HCT116 (cell line): ENCODE results near the gene RIPK3. TPM values are rescaled to one million over a fixed set of nuclear protein-coding genes. Genes with fewer than 3 reads are reported as not detected.

Experiments used
- ATAC-seq: fragments of 200-7000 bp; cut with Tn5 transposase; 2 replicates; pipeline ENCODE4 v1.9.1; 2020; ENCODE audit warnings: mild to moderate bottlenecking, moderate library complexity
- BruUV-seq: library from RNA; stranded (reverse); fragments of 400-500 nt; replicated peaks from 2 replicates; lab custom pipeline; 2021; lab: Mats Ljungman, UMichigan
- CTCF ChIA-PET: fragments of 300-600 bp; sonication (Branson Sonifier 250); formaldehyde crosslinking; loops from one replicate; lab custom pipeline; 2021; ENCODE audit warnings: antibody characterized with exemption; lab: Charles Lee
- POLR2A ChIA-PET: fragments of 300-600, 350-600 bp; sonication (Branson Sonifier 250); formaldehyde crosslinking; loops from one replicate; lab custom pipeline; 2021; ENCODE audit warnings: antibody characterized with exemption; lab: Charles Lee
- RAD21 ChIA-PET, 2 experiments: fragments of 300-600 bp; sonication (Branson Sonifier 250); formaldehyde crosslinking; loops; one replicate each; lab custom pipeline; 2023; ENCODE audit warnings: low total read pairs in 2 of 2; ENCODE audit not compliant: uncharacterized antibody in 2 of 2, unreplicated experiment in 2 of 2, low non-redundant PET in 1 of 2; lab: Charles Lee
- DNase-seq: peaks from one replicate; pipeline ENCODE4 v3.0.0-alpha.2; 2010; ENCODE audit warnings: low read depth, low spot score
- H2AFZ ChIP-seq: fragments of 200-600 bp; shearing (Covaris generic), sonication (generic); 2 replicates; pipeline ENCODE4 v1.6.1; 2017; ENCODE audit warnings: low read depth, mixed run types, mixed read lengths, antibody characterized with exemption, low read length; ENCODE audit not compliant: poor library complexity, severe bottlenecking
- H3K27ac ChIP-seq: 2 replicates; pipeline ENCODE4 v1.5.1; 2012; ENCODE audit warnings: low read depth, low read length
- H3K27me3 ChIP-seq: fragments of 200-600 bp; sonication (generic); 2 replicates; pipeline ENCODE4 v1.6.1; 2016; ENCODE audit warnings: mixed run types, low read length, mixed read lengths; ENCODE audit not compliant: insufficient read depth
- H3K36me3 ChIP-seq, 2 experiments: fragments of 200-500 bp in 1 of 2; fragments of 200-600 bp in 1 of 2; sonication (Bioruptor generic) in 1 of 2; sonication (generic) in 1 of 2; 2 replicates each; pipeline versions ENCODE4 v1.5.1 to v1.6.1; 2014 to 2016; ENCODE audit warnings: low read length in 2 of 2, inconsistent platforms in 1 of 2, mixed read lengths in 1 of 2, mixed run types in 1 of 2; ENCODE audit not compliant: insufficient read depth in 2 of 2, control insufficient read depth in 1 of 2
- H3K4me1 ChIP-seq, 2 experiments: fragments of 200-600 bp in 1 of 2; sonication (generic) in 1 of 2; 2 replicates each; pipeline versions ENCODE4 v1.5.1 to v1.6.1; 2012 to 2017; ENCODE audit warnings: low read length in 2 of 2, inconsistent platforms in 1 of 2, mild to moderate bottlenecking in 1 of 2, mixed read lengths in 1 of 2, mixed run types in 1 of 2, moderate library complexity in 1 of 2; ENCODE audit not compliant: insufficient read depth in 2 of 2, control insufficient read depth in 1 of 2
- H3K4me2 ChIP-seq: fragments of 200-600 bp; sonication (generic); 2 replicates; pipeline ENCODE4 v1.6.1; 2017; ENCODE audit warnings: mixed run types, low read length, mixed read lengths
- H3K4me3 ChIP-seq, 2 experiments: fragments of 200-600 bp in 1 of 2; sonication (generic) in 1 of 2; replicated peaks in 1 of 2; 2 replicates each; pipeline ENCODE4 v1.5.1; 2011 to 2016; ENCODE audit warnings: low read length in 2 of 2, control low read depth in 1 of 2, low read depth in 1 of 2, mild to moderate bottlenecking in 1 of 2, mixed read lengths in 1 of 2, mixed run types in 1 of 2
- H3K79me2 ChIP-seq: fragments of 200-600 bp; sonication (generic); 2 replicates; pipeline ENCODE4 v1.6.1; 2017; ENCODE audit warnings: mild to moderate bottlenecking, mixed run types, low read length, moderate library complexity, mixed read lengths; ENCODE audit not compliant: insufficient read depth
- H3K9ac ChIP-seq: fragments of 200-600 bp; sonication (generic); 2 replicates; pipeline ENCODE4 v1.6.1; 2016; ENCODE audit warnings: low read length, mixed read lengths
- H3K9me2 ChIP-seq: fragments of 200-600 bp; sonication (generic), shearing (Covaris generic); 2 replicates; pipeline ENCODE4 v1.6.1; 2017; ENCODE audit warnings: mixed run types, mild to moderate bottlenecking, moderate library complexity; ENCODE audit not compliant: insufficient read depth
- H3K9me3 ChIP-seq, 2 experiments: fragments of 200-500 bp in 1 of 2; fragments of 200-600 bp in 1 of 2; sonication (Bioruptor generic) in 1 of 2; sonication (generic) in 1 of 2; 2 replicates each; pipeline ENCODE4 v1.6.1; 2014 to 2017; ENCODE audit warnings: low read length in 2 of 2, mixed read lengths in 2 of 2, inconsistent platforms in 1 of 2, low read depth in 1 of 2, mild to moderate bottlenecking in 1 of 2, mixed run types in 1 of 2, moderate library complexity in 1 of 2; ENCODE audit not compliant: control insufficient read depth in 1 of 2, insufficient read depth in 1 of 2
- H4K20me1 ChIP-seq: fragments of 200-600 bp; sonication (generic), shearing (Covaris generic); 2 replicates; pipeline ENCODE4 v1.6.1; 2017; ENCODE audit warnings: mixed run types, mild to moderate bottlenecking, moderate library complexity; ENCODE audit not compliant: insufficient read depth
- CBX3 ChIP-seq: IDR thresholded peaks from 2 replicates; pipeline ENCODE4 v1.6.1; 2012; ENCODE audit warnings: low read depth
- EZH2phosphoT487 ChIP-seq: fragments of 200-600 bp; IDR thresholded peaks from 2 replicates; pipeline ENCODE4 v1.6.1; 2018; ENCODE audit warnings: antibody characterized with exemption, borderline replicate concordance
- FOSL1 ChIP-seq: IDR thresholded peaks from 2 replicates; pipeline ENCODE4 v1.6.1; 2012; ENCODE audit warnings: low read depth
- JUND ChIP-seq: IDR thresholded peaks from 2 replicates; pipeline ENCODE4 v1.6.1; 2012
- SIN3A ChIP-seq: IDR thresholded peaks from 2 replicates; pipeline ENCODE4 v1.6.1; 2012; ENCODE audit warnings: low read depth
- SP1 ChIP-seq: IDR thresholded peaks from 2 replicates; pipeline ENCODE4 v1.6.1; 2012; ENCODE audit warnings: low read depth
- YY1 ChIP-seq: IDR thresholded peaks from 2 replicates; pipeline ENCODE4 v1.6.1; 2011; ENCODE audit warnings: low read length, low read depth, moderate library complexity, mild to moderate bottlenecking; ENCODE audit not compliant: insufficient replicate concordance; ENCODE audit errors: extremely low read depth
- ZFX ChIP-seq: fragments of 450-650 bp; IDR thresholded peaks from 2 replicates; pipeline ENCODE4 v1.6.1; 2017
- intact Hi-C: fragments of 100-400 bp; cut with micrococcal nuclease; formaldehyde crosslinking; loops from 2 replicates; pipeline ENCODE4 v1.10.0; 2022
- total RNA-seq: library from RNA; stranded (reverse); gene quantifications from one replicate; pipeline ENCODE4 v1.2.1, GENCODE V29; 2021; ENCODE audit not compliant: unreplicated experiment
- TF ChIP-seq, protein P1 (sequence below): IDR thresholded peaks from 2 replicates; pipeline ENCODE4 v1.6.1; 2012
- TF ChIP-seq, protein P2 (sequence below): IDR thresholded peaks from 2 replicates; pipeline ENCODE4 v1.6.1; 2012

Gene RIPK3
- total RNA-seq, 1 experiment from 2014 or later: not detected

DNA sequence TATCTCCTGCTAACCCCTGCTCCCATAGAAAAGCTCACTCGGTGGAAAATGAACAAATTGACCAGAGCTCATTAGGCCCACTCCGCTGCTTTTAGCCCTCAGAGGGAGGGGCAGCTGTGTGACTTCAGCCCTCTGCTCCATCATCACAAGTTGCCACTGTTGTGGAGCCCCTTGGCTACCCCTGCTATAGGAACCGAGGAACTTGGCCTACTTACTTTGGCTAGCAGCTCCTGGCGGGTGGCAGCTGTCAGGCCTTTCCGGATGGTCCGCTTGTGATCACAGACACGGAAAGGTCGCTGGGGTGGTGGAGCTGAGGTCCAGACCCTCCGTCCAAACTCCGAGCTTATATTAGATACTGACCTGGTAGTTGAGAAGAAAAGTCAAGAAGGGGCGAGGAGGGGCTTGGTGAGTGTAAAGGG lies 32.6 kb downstream of the RIPK3 start:
- Histone ChIP-seq H3K9me3 (no peaks in the 10 kb centered on the region), H3K4me2 (peak overlapping the region; percentile 57), H3K9ac (0 out of 2 replicates have a peak overlapping the region, but pooled peaks have one; percentile 29), H3K36me3 (peaks cover 36 to 39% of the 10 kb centered on the region in 2 experiments; a peak in 3 of 4 replicates), H2AFZ (no peak overlapping the region), H3K4me1 (peaks cover 7 to 16% of the 10 kb centered on the region in 2 experiments), H3K79me2 (no peaks in the 10 kb centered on the region; the same call in 1 of the 2 replicates), H3K4me3 (no peak overlapping the region), H3K9me2 (no peaks in the 10 kb centered on the region), H3K27me3 (no peaks in the 10 kb centered on the region), H4K20me1 (no peaks in the 10 kb centered on the region), H3K27ac (peak overlapping the region; percentile 20; the same call in 1 of the 2 replicates)
- BruUV-seq: TSS peak; percentile 5
- no peak for TF ChIP-seq ZFX
- TF ChIP-seq, protein P1, sequence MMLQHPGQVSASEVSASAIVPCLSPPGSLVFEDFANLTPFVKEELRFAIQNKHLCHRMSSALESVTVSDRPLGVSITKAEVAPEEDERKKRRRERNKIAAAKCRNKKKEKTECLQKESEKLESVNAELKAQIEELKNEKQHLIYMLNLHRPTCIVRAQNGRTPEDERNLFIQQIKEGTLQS: no peak
- no peak for TF ChIP-seq CBX3
- no peak for TF ChIP-seq SP1
- TF ChIP-seq EZH2phosphoT487: no peak
- no peak for TF ChIP-seq FOSL1
- no peak for TF ChIP-seq YY1
- TF ChIP-seq JUND: no peak
- TF ChIP-seq SIN3A: no peak
- POLR2A ChIA-PET: interaction anchor here (0.7 to 1.9 kb wide), 3 partner anchors 64 to 124 kb away, joined by 3 to 7 read pairs (median 4); partner anchors contain the start of gene TINF2
- RAD21 ChIA-PET: no interaction called here
- no peak for DNase-seq
- intact Hi-C loops: no loop called here
- ATAC-seq: no peak
- CTCF ChIA-PET: interaction anchor here (1.0 to 3.3 kb wide), 11 partner anchors 9 to 135 kb away, joined by 3 to 59 read pairs (median 9); partner anchors contain the start of genes DHRS1, NOP9 and TINF2

DNA sequence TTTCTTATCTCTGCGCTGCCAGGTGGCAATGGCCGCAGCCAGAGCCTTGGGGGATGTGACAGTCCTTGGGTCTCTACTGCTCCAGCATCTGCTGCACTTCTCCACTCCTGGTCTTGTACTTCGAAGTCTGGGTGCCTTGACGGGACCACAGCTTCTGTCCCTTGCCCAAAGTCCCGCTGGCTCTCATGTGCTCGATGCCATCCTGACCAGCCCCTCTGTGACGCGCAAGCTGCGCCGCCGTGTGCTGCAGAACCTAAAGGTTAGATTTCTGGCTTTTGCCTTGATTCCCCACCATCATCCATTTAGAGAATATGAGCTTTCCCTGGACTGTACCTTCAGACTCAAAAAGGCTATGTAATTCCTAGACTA lies 35.8 kb downstream of the RIPK3 start:
- CTCF ChIA-PET: no interaction called here
- H3K4me1 ChIP-seq: peaks cover 14 to 26% of the 10 kb centered on the region in 2 experiments
- RAD21 ChIA-PET: no interaction called here
- ATAC-seq: no peak
- peaks cover 28% of the 10 kb centered on the region for H3K79me2 ChIP-seq
- no peaks in the 10 kb centered on the region for H3K27me3 ChIP-seq
- H3K9me3 ChIP-seq: no peaks in the 10 kb centered on the region
- no peaks in the 10 kb centered on the region for H4K20me1 ChIP-seq
- intact Hi-C loops: no loop called here
- no peak overlapping the region for H3K4me3 ChIP-seq
- H3K9me2 ChIP-seq: no peaks in the 10 kb centered on the region
- H3K4me2 ChIP-seq: no peak overlapping the region
- no peak for DNase-seq
- peaks cover 44% of the 10 kb centered on the region in 2 experiments; a peak in 3 of 4 replicates for H3K36me3 ChIP-seq
- no peak overlapping the region for H2AFZ ChIP-seq
- no peak overlapping the region for H3K27ac ChIP-seq
- POLR2A ChIA-PET: no interaction called here
- no peak overlapping the region for H3K9ac ChIP-seq
- TF ChIP-seq, protein P2, sequence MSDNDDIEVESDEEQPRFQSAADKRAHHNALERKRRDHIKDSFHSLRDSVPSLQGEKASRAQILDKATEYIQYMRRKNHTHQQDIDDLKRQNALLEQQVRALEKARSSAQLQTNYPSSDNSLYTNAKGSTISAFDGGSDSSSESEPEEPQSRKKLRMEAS: no peak
- BruUV-seq: no TSS peak
